Activated CD8-positive, alpha-beta memory T cell treated with anti-CD3 and anti-CD28 coated beads for 24 hours (primary cell): ENCODE measurements around the gene SSH3.
"Not testable (repeated sequence)": the region's sequence is repeated elsewhere in the genome, so short reads cannot be mapped to it uniquely, and the experiment has no call there.

Experiments
- DNase-seq: peaks from one replicate; pipeline ENCODE4 v3.0.0-alpha.2; 2020

SSH3 gene

GRCh38 chr11:67312187-67313021, 9.1 kb downstream of the SSH3 start:
- DNase-seq = no peak

GRCh38 chr11:67313125-67313890, 10.0 kb downstream of the SSH3 start:
- DNase-seq = no peak

- no peak for DNase-seq
These were observed 10.9 kb downstream of the SSH3 start for GRCh38 chr11:67314218-67314617.

- DNase-seq = no peak
These were observed 12.1 kb downstream of the SSH3 start for GRCh38 chr11:67315325-67315909.

- DNase-seq = no peak
These were observed 13.5 kb downstream of the SSH3 start for GRCh38 chr11:67316882-67317204.

- DNase-seq = peak; percentile 100
These were observed 14.0 kb downstream of the SSH3 start for GRCh38 chr11:67317205-67317887.

GRCh38 chr11:67317888-67318555, 14.7 kb downstream of the SSH3 start:
- DNase-seq = no peak

GRCh38 chr11:67318876-67319275, 15.5 kb downstream of the SSH3 start:
- not testable (repeated sequence) for DNase-seq

GRCh38 chr11:67320011-67320410, 16.7 kb downstream of the SSH3 start:
- no peak for DNase-seq

- DNase-seq = no peak
These were observed 17.4 kb downstream of the SSH3 start for GRCh38 chr11:67320691-67321090.

- DNase-seq = no peak
These were observed 18.1 kb downstream of the SSH3 start for GRCh38 chr11:67321313-67321871.

GRCh38 chr11:67322049-67322448, 18.7 kb downstream of the SSH3 start:
- DNase-seq = no peak

- DNase-seq = no peak
These were observed 20.2 kb downstream of the SSH3 start for GRCh38 chr11:67323526-67323925.

- DNase-seq = no peak
These were observed 28.9 kb downstream of the SSH3 start for GRCh38 chr11:67332081-67332691.

GRCh38 chr11:67337257-67337656, 33.9 kb downstream of the SSH3 start:
- DNase-seq = no peak

GRCh38 chr11:67344264-67344663, 40.9 kb downstream of the SSH3 start:
- no peak for DNase-seq

- DNase-seq = no peak
These were observed 42.1 kb downstream of the SSH3 start for GRCh38 chr11:67345247-67345919.

- no peak for DNase-seq
These were observed 42.8 kb downstream of the SSH3 start for GRCh38 chr11:67345920-67346819.

GRCh38 chr11:67347964-67348749, 44.8 kb downstream of the SSH3 start:
- no peak for DNase-seq
